Body of pancreas (tissue), 4 donors: ENCODE measurements around the gene C11orf87.

Experiments used
- POLR2A ChIP-seq, 3 donors: fragments of 450-650 bp; IDR thresholded peaks; one replicate each; pipeline ENCODE4 v1.6.1; 2016; ENCODE audit warnings: antibody characterized with exemption in 3 of 3, mild to moderate bottlenecking in 2 of 3
- TF ChIP-seq, protein P1 (sequence below), 7 experiments: fragments of 450-650 bp in 4 of 7; fragments of 200-600 bp in 3 of 7; sonication (generic) in 3 of 7; IDR thresholded peaks; one replicate each; pipeline ENCODE4 v1.5.1; 2016 to 2019; ENCODE audit warnings: antibody characterized with exemption in 7 of 7

DNA sequence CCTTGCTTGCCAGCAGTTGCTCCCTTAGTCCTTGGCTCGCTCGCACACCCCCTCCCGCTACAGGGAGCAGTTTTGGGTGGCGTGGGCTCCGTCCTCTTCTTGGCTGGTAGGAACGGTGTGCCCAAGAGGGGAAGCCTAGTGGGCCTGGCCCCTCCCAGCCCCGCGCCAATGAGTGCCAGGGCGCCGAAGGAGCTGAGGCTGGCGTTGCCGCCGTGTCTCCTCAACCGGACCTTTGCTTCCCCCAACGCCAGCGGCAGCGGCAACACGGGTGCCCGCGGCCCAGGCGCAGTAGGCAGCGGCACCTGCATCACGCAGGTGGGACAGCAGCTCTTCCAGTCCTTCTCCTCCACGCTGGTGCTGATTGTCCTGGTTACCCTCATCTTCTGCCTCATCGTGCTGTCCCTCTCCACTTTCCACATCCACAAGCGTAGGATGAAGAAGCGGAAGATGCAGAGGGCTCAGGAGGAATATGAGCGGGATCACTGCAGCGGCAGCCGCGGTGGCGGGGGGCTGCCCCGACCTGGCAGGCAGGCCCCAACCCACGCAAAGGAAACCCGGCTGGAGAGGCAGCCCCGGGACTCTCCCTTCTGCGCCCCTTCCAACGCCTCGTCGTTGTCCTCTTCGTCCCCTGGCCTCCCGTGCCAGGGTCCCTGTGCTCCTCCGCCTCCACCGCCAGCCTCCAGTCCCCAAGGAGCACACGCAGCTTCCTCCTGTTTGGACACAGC lies 1.6 kb downstream of the C11orf87 start:
- TF ChIP-seq, protein P1, sequence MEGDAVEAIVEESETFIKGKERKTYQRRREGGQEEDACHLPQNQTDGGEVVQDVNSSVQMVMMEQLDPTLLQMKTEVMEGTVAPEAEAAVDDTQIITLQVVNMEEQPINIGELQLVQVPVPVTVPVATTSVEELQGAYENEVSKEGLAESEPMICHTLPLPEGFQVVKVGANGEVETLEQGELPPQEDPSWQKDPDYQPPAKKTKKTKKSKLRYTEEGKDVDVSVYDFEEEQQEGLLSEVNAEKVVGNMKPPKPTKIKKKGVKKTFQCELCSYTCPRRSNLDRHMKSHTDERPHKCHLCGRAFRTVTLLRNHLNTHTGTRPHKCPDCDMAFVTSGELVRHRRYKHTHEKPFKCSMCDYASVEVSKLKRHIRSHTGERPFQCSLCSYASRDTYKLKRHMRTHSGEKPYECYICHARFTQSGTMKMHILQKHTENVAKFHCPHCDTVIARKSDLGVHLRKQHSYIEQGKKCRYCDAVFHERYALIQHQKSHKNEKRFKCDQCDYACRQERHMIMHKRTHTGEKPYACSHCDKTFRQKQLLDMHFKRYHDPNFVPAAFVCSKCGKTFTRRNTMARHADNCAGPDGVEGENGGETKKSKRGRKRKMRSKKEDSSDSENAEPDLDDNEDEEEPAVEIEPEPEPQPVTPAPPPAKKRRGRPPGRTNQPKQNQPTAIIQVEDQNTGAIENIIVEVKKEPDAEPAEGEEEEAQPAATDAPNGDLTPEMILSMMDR (IDR thresholded peaks at IDR 0.05): no peak
- TF ChIP-seq POLR2A (IDR thresholded peaks at IDR 0.05): no peak
